GM12801 (cell line): Measurements from ENCODE around the gene SFMBT1.

ENCODE experiments used
- TF ChIP-seq, protein P1 (sequence below): IDR thresholded peaks from one replicate; pipeline ENCODE4 v1.5.1; 2011; ENCODE audit warnings: control low read depth; ENCODE audit not compliant: insufficient read length; ENCODE audit errors: extremely low read depth

Gene SFMBT1

GRCh38 chr3:52865994-52866393 lies 179.9 kb downstream of the SFMBT1 start:
- TF ChIP-seq, protein P1, sequence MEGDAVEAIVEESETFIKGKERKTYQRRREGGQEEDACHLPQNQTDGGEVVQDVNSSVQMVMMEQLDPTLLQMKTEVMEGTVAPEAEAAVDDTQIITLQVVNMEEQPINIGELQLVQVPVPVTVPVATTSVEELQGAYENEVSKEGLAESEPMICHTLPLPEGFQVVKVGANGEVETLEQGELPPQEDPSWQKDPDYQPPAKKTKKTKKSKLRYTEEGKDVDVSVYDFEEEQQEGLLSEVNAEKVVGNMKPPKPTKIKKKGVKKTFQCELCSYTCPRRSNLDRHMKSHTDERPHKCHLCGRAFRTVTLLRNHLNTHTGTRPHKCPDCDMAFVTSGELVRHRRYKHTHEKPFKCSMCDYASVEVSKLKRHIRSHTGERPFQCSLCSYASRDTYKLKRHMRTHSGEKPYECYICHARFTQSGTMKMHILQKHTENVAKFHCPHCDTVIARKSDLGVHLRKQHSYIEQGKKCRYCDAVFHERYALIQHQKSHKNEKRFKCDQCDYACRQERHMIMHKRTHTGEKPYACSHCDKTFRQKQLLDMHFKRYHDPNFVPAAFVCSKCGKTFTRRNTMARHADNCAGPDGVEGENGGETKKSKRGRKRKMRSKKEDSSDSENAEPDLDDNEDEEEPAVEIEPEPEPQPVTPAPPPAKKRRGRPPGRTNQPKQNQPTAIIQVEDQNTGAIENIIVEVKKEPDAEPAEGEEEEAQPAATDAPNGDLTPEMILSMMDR: no peak

DNA sequence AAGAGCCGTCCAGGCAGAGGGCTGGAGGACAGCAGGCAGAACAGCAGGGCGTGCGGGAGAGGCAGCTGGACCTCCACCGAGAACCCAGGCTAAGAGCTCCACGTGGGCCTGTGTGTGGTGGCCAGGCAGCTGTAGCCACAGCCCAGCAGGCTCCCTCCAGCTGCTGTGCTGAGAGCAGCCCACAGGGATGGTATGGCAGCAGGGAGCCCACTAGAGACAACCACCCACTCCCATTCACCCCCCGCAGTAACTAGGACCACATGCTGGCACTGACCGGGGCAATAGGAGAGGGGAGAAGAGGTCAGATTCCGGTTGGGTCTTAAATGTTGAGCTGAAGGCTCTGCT lies 185.5 kb downstream of the SFMBT1 start:
- TF ChIP-seq, protein P1: no peak

DNA sequence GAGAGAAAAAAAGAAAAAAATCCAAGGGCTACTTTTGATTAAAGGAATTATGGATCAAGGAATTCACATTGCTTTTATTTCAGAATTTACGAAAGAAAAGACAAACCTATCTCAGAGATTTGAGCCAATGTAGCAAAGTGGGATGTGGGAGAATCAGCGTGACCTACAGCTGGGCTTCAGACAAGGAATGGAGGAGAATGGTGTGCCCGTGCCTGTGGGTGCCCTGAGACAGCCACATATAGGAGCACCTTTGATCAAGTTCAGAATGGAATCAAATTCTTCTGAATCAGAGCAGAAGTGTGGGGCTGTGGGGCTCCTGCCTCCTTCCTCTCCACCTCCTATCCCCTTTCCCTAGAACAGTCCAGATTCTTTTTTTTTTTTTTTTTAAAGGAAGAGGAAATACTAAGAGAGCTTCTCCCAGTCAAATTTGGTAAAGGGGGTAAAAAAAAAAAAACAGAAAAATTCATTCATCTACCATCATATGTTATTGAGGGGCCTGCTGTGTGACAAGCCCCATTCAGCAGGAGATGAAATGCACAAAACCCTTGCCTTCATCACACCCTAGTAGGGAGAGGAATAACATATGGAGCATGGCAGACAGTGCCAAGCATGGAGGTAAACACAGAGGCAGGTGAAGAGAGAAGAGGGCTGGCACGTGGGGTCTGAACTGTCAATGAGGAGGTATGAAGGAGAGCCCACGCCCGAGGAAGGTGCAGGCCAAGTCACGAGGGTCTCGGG lies 186.0 kb downstream of the SFMBT1 start:
- TF ChIP-seq, protein P1: no peak

GRCh38 chr3:52857864-52858263 lies 188.0 kb downstream of the SFMBT1 start:
- TF ChIP-seq, protein P1: no peak

- TF ChIP-seq, protein P1: no peak
Measured at GRCh38 chr3:52857133-52857532, 188.7 kb downstream of the SFMBT1 start.

- TF ChIP-seq, protein P1: no peak
Measured at GRCh38 chr3:52856666-52857065, 189.2 kb downstream of the SFMBT1 start.

DNA sequence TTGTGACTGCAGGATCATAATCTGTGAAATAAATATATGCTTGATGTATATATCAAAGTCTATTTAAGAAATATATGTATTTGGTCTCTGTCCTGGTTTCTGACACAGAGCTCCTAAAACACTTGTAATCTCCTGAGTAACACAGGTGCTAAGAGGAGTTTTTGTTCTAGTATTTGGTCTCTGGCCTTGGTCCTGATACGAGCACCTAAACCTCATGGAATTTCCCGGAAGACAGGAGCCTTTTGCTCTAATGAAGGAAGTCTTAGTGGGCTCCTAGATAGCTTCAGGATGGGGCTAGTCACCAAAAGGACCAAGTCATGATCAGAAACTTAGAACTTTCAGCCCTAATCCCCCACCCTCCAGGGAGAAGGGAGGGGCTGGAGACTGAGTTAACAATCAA lies 191.9 kb downstream of the SFMBT1 start:
- TF ChIP-seq, protein P1: no peak
